Progenitor cell of endocrine pancreas (in vitro differentiated cells): ENCODE measurements around the gene IRGC. TPM values are rescaled to one million over a fixed set of nuclear protein-coding genes. Genes with fewer than 3 reads are reported as not detected.
"Not testable (repeated sequence)": the region's sequence is repeated elsewhere in the genome, so short reads cannot be mapped to it uniquely, and the experiment has no call there.

Source experiments
- DNase-seq: peaks from one replicate; pipeline ENCODE4 v3.0.0; 2021; ENCODE audit warnings: low spot score; ENCODE audit not compliant: unreplicated experiment
- H3K27ac Mint-ChIP-seq: 2 replicates; pipeline ENCODE4 v1.8.0; 2021; ENCODE audit warnings: mild to moderate bottlenecking, moderate library complexity, mixed read lengths
- H3K27me3 Mint-ChIP-seq: 2 replicates; pipeline ENCODE4 v1.8.0; 2021; ENCODE audit warnings: mixed read lengths
- H3K36me3 Mint-ChIP-seq: 2 replicates; pipeline ENCODE4 v1.8.0; 2022; ENCODE audit warnings: mixed read lengths; ENCODE audit not compliant: insufficient read depth
- H3K4me1 Mint-ChIP-seq: 2 replicates; pipeline ENCODE4 v1.8.0; 2021; ENCODE audit warnings: low read depth, mixed read lengths
- H3K4me3 Mint-ChIP-seq: 2 replicates; pipeline ENCODE4 v1.8.0; 2021; ENCODE audit warnings: low read depth, mild to moderate bottlenecking, moderate library complexity, mixed read lengths
- H3K9me3 Mint-ChIP-seq: 2 replicates; pipeline ENCODE4 v1.8.0; 2021; ENCODE audit warnings: low read depth, mixed read lengths
- CTCF ChIP-seq: fragments of 200-600 bp; sonication (generic); IDR thresholded peaks from one replicate; pipeline ENCODE4 v1.5.0; 2021; ENCODE audit warnings: antibody characterized with exemption, mild to moderate bottlenecking; ENCODE audit not compliant: unreplicated experiment
- total RNA-seq: library from RNA; stranded (reverse); gene quantifications from 2 replicates; pipeline ENCODE4 v1.2.1, GENCODE V29; 2021

The IRGC gene
- total RNA-seq, 1 donor from 2014 or later, result not detected

GRCh38 chr19:43760941-43761340 lies 45.1 kb downstream of the IRGC start:
- Mint-ChIP-seq H3K36me3 (no peaks in the 10 kb centered on the region), H3K9me3 (no peaks in the 10 kb centered on the region), H3K27ac (no peak overlapping the region), H3K27me3 (peaks cover 8% of the 10 kb centered on the region), H3K4me3 (no peak overlapping the region), H3K4me1 (peaks cover 3% of the 10 kb centered on the region)
- DNase-seq, result no peak
- TF ChIP-seq CTCF, result no peak

GRCh38 chr19:43762814-43763213 lies 46.9 kb downstream of the IRGC start:
- Mint-ChIP-seq H3K4me3 (no peak overlapping the region), H3K27ac (no peak overlapping the region), H3K4me1 (no peaks in the 10 kb centered on the region), H3K27me3 (peaks cover 18% of the 10 kb centered on the region), H3K9me3 (no peaks in the 10 kb centered on the region), H3K36me3 (no peaks in the 10 kb centered on the region)
- TF ChIP-seq CTCF, result no peak
- DNase-seq, result no peak

- H3K4me1 Mint-ChIP-seq, result peaks cover 2% of the 10 kb centered on the region
- no peak overlapping the region for H3K27ac Mint-ChIP-seq
- no peak for TF ChIP-seq CTCF
- H3K9me3 Mint-ChIP-seq, result no peaks in the 10 kb centered on the region
- DNase-seq, result no peak
- peaks cover 22% of the 10 kb centered on the region for H3K27me3 Mint-ChIP-seq
- no peaks in the 10 kb centered on the region for H3K36me3 Mint-ChIP-seq
- no peak overlapping the region for H3K4me3 Mint-ChIP-seq
Measured at GRCh38 chr19:43763473-43763939, 47.6 kb downstream of the IRGC start.

- H3K27ac Mint-ChIP-seq, DNase-seq, H3K4me3 Mint-ChIP-seq, H3K4me1 Mint-ChIP-seq, H3K36me3 Mint-ChIP-seq, H3K9me3 Mint-ChIP-seq: not testable (repeated sequence)
- H3K27me3 Mint-ChIP-seq, result peaks cover 34% of the 10 kb centered on the region
Measured at GRCh38 chr19:43764684-43765083, 48.8 kb downstream of the IRGC start.

GRCh38 chr19:43765109-43765876 lies 49.4 kb downstream of the IRGC start:
- TF ChIP-seq CTCF, result no peak
- Mint-ChIP-seq H3K27me3 (peaks cover 40% of the 10 kb centered on the region), H3K27ac (no peak overlapping the region), H3K9me3 (no peaks in the 10 kb centered on the region), H3K36me3 (no peaks in the 10 kb centered on the region), H3K4me3 (no peak overlapping the region), H3K4me1 (peaks cover 3% of the 10 kb centered on the region)
- DNase-seq, result no peak

- no peak for TF ChIP-seq CTCF
- no peaks in the 10 kb centered on the region for H3K9me3 Mint-ChIP-seq
- no peak overlapping the region for H3K27ac Mint-ChIP-seq
- H3K4me3 Mint-ChIP-seq, result no peak overlapping the region
- H3K27me3 Mint-ChIP-seq, result peaks cover 51% of the 10 kb centered on the region
- peaks cover 3% of the 10 kb centered on the region for H3K4me1 Mint-ChIP-seq
- H3K36me3 Mint-ChIP-seq, result no peaks in the 10 kb centered on the region
- DNase-seq, result no peak
Measured at GRCh38 chr19:43766755-43767043, 50.8 kb downstream of the IRGC start.
